ENCODE data around the gene AADACL4.

- TF ChIP-seq POLR2A (IDR thresholded peaks at IDR 0.05), result no peak
- no peak for TF ChIP-seq CTCF (IDR thresholded peaks at IDR 0.05)
These were observed 65.2 kb downstream of the AADACL4 start for GRCh38 chr1:12709091-12709491.

Measured in lower leg skin (tissue), 3 donors.